ENCODE results near the gene BABAM2.

The BABAM2 gene

DNA sequence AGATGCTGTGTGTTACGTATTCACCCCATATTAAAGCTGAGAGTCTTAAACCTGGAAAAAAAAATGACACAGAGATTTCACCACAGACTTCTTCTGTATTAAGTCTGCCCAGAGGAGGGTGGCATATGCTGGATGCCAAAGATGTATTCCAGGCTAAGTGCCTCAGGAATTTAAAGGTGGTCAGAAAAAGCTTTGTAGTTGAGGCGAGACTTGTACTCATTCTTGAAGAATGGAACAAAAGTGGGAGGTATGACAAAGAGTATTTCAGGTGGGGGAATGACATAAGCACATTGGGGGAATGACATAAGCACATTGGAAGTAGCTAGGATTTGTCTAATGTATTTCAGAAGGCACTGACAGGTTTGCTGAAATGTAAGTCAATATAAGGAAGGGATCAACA, 98.6 kb downstream of the BABAM2 start:
- ChIA-PET POLR2A (no interaction called here), CTCF (interaction anchor here (0.7 kb wide), 2 partner anchors 166 to 235 kb away, joined by 3 to 4 read pairs; no protein-coding TSS in a partner anchor)
- Histone ChIP-seq H3K4me3 (ENCODE audit: low read depth, low read length) (no peak overlapping the region), H3K9me3 (ENCODE audit: control insufficient read depth, insufficient read depth, low read depth, low read length) (no peaks in the 10 kb centered on the region), H3K36me3 (ENCODE audit: control insufficient read depth in 2 of 2, insufficient read depth in 1 of 2, low read length in 2 of 2) (no peaks in the 10 kb centered on the region), H3K27ac (ENCODE audit: extremely low read depth, low read depth, low read length) (no peak overlapping the region), H3K4me1 (ENCODE audit: control insufficient read depth, insufficient read depth, low read length) (no peaks in the 10 kb centered on the region)
- TF ChIP-seq KLF9 (tag by site-specific recombination; IDR thresholded peaks at IDR 0.05; ENCODE audit: low read depth) = no peak
- TF ChIP-seq PRDM10 (tag by site-specific recombination; IDR thresholded peaks at IDR 0.05) = no peak
- TF ChIP-seq ZNF639 (tag by site-specific recombination; IDR thresholded peaks at IDR 0.05) = no peak
- no peak for TF ChIP-seq SP7 (tag by site-specific recombination; IDR thresholded peaks at IDR 0.05)

- no peaks in the 10 kb centered on the region for H3K4me1 ChIP-seq (ENCODE audit: control insufficient read depth, insufficient read depth, low read length)
- no peaks in the 10 kb centered on the region for H3K36me3 ChIP-seq (ENCODE audit: control insufficient read depth in 2 of 2, insufficient read depth in 1 of 2, low read length in 2 of 2)
- no peak overlapping the region for H3K4me3 ChIP-seq (ENCODE audit: low read depth, low read length)
- TF ChIP-seq, protein P1, sequence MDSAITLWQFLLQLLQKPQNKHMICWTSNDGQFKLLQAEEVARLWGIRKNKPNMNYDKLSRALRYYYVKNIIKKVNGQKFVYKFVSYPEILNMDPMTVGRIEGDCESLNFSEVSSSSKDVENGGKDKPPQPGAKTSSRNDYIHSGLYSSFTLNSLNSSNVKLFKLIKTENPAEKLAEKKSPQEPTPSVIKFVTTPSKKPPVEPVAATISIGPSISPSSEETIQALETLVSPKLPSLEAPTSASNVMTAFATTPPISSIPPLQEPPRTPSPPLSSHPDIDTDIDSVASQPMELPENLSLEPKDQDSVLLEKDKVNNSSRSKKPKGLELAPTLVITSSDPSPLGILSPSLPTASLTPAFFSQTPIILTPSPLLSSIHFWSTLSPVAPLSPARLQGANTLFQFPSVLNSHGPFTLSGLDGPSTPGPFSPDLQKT (IDR thresholded peaks at IDR 0.05; ENCODE audit: borderline replicate concordance, low read depth, low read length) = no peak
- TF ChIP-seq ZNF555 (tag by site-specific recombination; conservative IDR thresholded peaks at IDR 0.05) = no peak
- TF ChIP-seq MEIS1 (CRISPR knock-in tag; IDR thresholded peaks at IDR 0.05; ENCODE audit: borderline replicate concordance) = no peak
- TF ChIP-seq ZNF416 (tag by site-specific recombination; IDR thresholded peaks at IDR 0.05) = no peak
- TF ChIP-seq, protein P2, sequence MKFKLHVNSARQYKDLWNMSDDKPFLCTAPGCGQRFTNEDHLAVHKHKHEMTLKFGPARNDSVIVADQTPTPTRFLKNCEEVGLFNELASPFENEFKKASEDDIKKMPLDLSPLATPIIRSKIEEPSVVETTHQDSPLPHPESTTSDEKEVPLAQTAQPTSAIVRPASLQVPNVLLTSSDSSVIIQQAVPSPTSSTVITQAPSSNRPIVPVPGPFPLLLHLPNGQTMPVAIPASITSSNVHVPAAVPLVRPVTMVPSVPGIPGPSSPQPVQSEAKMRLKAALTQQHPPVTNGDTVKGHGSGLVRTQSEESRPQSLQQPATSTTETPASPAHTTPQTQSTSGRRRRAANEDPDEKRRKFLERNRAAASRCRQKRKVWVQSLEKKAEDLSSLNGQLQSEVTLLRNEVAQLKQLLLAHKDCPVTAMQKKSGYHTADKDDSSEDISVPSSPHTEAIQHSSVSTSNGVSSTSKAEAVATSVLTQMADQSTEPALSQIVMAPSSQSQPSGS (tag by site-specific recombination; IDR thresholded peaks at IDR 0.05; ENCODE audit: low read depth) = no peak
- TF ChIP-seq, protein P3, sequence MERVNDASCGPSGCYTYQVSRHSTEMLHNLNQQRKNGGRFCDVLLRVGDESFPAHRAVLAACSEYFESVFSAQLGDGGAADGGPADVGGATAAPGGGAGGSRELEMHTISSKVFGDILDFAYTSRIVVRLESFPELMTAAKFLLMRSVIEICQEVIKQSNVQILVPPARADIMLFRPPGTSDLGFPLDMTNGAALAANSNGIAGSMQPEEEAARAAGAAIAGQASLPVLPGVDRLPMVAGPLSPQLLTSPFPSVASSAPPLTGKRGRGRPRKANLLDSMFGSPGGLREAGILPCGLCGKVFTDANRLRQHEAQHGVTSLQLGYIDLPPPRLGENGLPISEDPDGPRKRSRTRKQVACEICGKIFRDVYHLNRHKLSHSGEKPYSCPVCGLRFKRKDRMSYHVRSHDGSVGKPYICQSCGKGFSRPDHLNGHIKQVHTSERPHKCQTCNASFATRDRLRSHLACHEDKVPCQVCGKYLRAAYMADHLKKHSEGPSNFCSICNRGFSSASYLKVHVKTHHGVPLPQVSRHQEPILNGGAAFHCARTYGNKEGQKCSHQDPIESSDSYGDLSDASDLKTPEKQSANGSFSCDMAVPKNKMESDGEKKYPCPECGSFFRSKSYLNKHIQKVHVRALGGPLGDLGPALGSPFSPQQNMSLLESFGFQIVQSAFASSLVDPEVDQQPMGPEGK (tag by site-specific recombination; IDR thresholded peaks at IDR 0.05) = no peak
- TF ChIP-seq ZSCAN4 (tag by site-specific recombination; IDR thresholded peaks at IDR 0.05) = no peak
- TF ChIP-seq ZNF157 (tag by site-specific recombination; IDR thresholded peaks at IDR 0.05) = no peak
- no peak for TF ChIP-seq BCL11B (tag by site-specific recombination; IDR thresholded peaks at IDR 0.05; ENCODE audit: low read depth)
- TF ChIP-seq PBX3 (CRISPR knock-in tag; IDR thresholded peaks at IDR 0.05) = no peak
- no peak for TF ChIP-seq ZNF19 (tag by site-specific recombination; IDR thresholded peaks at IDR 0.05; ENCODE audit: low read depth)
- TF ChIP-seq, protein P4, sequence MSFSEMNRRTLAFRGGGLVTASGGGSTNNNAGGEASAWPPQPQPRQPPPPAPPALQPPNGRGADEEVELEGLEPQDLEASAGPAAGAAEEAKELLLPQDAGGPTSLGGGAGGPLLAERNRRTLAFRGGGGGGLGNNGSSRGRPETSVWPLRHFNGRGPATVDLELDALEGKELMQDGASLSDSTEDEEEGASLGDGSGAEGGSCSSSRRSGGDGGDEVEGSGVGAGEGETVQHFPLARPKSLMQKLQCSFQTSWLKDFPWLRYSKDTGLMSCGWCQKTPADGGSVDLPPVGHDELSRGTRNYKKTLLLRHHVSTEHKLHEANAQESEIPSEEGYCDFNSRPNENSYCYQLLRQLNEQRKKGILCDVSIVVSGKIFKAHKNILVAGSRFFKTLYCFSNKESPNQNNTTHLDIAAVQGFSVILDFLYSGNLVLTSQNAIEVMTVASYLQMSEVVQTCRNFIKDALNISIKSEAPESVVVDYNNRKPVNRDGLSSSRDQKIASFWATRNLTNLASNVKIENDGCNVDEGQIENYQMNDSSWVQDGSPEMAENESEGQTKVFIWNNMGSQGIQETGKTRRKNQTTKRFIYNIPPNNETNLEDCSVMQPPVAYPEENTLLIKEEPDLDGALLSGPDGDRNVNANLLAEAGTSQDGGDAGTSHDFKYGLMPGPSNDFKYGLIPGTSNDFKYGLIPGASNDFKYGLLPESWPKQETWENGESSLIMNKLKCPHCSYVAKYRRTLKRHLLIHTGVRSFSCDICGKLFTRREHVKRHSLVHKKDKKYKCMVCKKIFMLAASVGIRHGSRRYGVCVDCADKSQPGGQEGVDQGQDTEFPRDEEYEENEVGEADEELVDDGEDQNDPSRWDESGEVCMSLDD (tag by site-specific recombination; IDR thresholded peaks at IDR 0.05) = no peak
- CTCF ChIA-PET = no interaction called here
- H3K9me3 ChIP-seq (ENCODE audit: control insufficient read depth, insufficient read depth, low read depth, low read length) = no peaks in the 10 kb centered on the region
- POLR2A ChIA-PET = no interaction called here
- no peak overlapping the region for H3K27ac ChIP-seq (ENCODE audit: extremely low read depth, low read depth, low read length)
These were observed 99.6 kb downstream of the BABAM2 start for GRCh38 chr2:27990030-27990590.
